SKM-1 (cell line): Measurements from ENCODE around the gene FAM50B.
"Not testable (repeated sequence)": the region's sequence is repeated elsewhere in the genome, so short reads cannot be mapped to it uniquely, and the experiment has no call there.

ENCODE experiments used
- DNase-seq: peaks from one replicate; lab custom pipeline; 2025; ENCODE audit not compliant: unreplicated experiment; lab: John Stamatoyannopoulos, UW

FAM50B gene

GRCh38 chr6:3847521-3847920 is 1.7 kb upstream of the FAM50B start:
- no peak for DNase-seq

GRCh38 chr6:3848380-3848779 is 793 bp upstream of the FAM50B start:
- no peak for DNase-seq

DNA sequence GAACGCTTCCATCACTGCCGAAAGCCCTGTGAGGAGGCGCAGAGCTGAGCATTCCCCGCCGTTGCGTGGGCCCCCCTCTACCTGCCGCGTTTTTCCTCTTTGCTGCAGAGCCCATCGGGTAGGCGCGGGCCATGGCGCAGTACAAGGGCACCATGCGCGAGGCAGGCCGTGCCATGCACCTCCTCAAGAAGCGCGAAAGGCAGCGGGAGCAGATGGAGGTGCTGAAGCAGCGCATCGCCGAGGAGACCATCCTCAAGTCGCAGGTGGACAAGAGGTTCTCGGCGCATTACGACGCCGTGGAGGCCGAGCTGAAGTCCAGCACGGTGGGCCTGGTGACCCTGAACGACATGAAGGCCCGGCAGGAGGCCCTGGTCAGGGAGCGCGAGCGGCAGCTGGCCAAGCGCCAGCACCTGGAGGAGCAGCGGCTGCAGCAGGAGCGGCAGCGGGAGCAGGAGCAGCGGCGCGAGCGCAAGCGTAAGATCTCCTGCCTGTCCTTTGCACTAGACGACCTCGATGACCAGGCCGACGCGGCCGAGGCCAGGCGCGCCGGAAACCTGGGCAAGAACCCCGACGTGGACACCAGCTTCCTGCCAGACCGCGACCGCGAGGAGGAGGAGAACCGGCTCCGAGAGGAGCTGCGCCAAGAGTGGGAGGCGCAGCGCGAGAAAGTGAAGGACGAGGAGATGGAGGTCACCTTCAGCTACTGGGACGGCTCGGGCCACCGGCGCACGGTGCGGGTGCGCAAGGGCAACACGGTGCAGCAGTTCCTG is 693 bp downstream of the FAM50B start:
- DNase-seq: no peak

DNA sequence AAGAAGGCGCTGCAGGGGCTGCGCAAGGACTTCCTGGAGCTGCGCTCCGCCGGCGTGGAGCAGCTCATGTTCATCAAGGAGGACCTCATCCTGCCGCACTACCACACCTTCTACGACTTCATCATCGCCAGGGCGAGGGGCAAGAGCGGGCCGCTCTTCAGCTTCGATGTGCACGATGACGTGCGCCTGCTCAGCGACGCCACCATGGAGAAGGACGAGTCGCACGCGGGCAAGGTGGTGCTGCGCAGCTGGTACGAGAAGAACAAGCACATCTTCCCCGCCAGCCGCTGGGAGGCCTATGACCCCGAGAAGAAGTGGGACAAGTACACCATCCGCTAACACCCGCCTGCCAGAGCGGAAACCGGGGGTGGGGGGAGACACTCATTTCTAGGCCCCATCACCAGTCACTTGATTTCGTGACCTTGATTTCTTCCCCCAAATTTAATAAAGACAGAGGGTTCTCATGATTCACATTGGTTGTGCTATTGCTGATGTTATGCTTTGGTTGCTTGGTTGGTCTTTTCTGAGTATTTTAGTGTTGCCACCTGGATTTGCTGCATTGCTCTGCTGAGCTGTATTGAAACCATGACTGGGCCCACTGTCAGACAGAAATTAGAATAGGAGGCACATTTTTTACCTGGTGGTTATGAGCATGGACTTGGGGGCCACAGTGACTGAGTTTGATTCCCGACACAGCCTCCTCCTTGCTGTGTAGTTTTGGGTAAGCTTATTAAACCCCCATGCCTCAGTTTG is 1.5 kb downstream of the FAM50B start:
- no peak for DNase-seq

DNA sequence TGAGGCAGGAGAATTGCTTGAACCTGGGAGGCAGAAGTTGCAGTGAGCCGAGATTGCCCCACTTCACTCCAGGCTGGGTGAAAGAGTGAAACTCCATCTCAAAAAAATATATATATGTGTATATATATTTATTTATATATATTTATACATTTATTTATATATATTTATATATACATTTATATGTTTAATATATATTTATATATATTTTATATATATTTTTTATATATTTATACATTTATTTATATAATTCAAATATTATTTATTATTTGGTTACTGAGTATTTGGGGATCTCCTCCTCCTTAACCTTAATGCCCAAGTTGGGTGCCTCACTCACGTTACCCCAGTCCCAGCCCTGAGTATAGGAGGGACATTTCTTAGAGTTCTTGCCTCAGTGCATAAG is 2.7 kb downstream of the FAM50B start:
- no peak for DNase-seq

GRCh38 chr6:3852391-3852790 is 3.2 kb downstream of the FAM50B start:
- no peak for DNase-seq

DNA sequence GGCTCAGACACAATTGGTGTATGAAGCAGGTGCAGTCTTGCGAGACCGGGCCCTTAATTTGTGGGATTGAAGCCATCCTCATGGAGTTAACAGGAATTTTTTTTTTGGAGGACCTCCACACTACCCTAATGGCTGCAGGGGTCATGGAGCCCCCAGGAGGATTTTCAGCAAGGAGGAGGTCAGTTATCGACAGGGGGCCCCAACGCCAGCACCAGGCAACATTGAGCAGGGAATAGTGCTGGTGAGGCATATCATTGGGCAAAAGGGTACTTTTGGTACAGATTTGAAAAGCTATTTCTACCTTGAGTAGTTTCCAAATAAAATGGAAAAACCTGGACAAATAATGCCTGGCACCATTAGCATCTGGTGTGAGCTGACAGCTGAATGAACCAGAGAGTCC is 6.7 kb downstream of the FAM50B start:
- DNase-seq: no peak

DNA sequence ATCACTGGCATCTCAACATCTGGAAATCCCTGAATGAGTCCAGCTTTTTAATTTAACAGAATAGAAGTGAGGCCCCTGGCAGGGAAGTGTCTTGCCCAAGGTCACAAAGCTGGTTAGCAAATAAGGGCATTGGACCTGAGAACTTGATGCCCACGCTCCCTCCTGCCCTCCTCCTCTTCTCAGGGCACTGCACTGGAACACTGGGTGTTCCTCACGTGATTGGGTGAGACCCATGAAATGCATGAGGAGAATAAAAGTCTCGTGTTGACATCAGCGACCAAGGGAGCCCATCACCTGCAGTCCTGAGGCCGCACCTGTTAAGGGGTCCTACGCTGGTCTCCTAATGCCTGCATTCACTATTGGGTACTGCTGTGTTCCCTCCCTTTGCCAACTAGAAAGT is 7.4 kb downstream of the FAM50B start:
- no peak for DNase-seq

GRCh38 chr6:3857468-3858456 is 8.6 kb downstream of the FAM50B start:
- no peak for DNase-seq

DNA sequence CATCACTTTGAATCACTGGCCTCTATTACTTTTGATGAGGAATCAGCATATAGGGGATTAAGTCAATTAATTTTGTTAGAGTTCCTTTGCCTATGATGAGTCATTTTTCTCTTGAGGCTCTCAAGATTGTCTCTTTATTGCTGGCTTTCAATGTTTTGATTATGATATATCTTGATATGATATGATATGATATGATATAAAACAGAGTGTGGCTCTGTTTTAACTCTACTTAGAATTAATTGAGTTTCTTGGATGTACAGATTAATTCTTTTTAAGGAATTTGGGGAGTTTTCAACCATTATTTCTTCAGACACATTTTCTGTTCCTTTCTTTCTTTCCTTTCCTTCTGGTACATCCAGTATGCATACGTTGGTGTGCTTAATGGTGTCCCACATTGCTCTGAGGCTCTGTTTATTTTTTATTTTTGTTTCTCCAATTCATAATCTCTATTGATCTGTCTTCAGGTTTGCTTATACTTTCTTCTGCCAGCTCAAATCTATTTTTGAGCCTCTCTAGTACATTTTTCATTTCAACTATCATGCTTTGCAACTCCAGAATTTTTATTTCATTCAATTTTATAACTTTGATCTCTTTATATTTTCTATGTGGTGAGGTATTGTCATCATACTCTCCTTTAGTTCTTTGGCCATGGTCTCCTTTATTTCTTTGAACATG is 10.8 kb downstream of the FAM50B start:
- no peak for DNase-seq

GRCh38 chr6:3861424-3861823 is 12.3 kb downstream of the FAM50B start:
- DNase-seq: no peak

GRCh38 chr6:3862038-3862437 is 12.9 kb downstream of the FAM50B start:
- DNase-seq: no peak

DNA sequence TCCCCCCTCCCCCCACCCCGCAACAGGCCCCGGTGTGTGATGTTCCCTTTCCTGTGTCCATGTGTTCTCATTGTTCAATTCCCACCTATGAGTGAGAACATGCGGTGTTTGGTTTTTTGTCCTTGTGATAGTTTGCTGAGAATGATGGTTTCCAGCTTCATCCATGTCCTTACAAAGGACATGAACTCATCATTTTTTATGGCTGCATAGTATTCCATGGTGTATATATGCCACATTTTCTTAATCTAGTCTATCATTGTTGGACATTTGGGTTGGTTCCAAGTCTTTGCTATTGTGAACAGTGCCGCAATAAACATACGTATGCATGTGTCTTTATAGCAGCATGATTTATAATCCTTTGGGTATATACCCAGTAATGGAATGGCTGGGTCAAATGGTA is 14.1 kb downstream of the FAM50B start:
- not testable (repeated sequence) for DNase-seq

DNA sequence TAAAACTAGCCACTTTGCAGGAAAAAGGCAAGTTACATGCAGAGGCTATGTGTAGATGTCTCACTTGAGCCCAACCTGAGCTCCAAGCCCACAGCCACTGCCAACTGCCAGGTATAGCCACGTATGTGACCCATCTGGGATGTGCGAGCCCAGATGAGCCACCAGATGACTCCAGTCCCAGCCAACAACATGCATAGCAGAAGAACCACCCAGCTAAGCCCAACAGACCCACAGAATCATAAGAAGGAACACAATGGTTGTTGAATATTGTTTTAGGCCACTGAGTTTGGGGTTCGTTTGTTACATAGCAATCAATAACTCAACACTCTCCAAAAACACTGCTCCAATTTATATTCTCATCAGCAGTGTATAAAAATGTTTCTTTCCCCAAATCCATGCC is 16.3 kb downstream of the FAM50B start:
- DNase-seq: no peak

DNA sequence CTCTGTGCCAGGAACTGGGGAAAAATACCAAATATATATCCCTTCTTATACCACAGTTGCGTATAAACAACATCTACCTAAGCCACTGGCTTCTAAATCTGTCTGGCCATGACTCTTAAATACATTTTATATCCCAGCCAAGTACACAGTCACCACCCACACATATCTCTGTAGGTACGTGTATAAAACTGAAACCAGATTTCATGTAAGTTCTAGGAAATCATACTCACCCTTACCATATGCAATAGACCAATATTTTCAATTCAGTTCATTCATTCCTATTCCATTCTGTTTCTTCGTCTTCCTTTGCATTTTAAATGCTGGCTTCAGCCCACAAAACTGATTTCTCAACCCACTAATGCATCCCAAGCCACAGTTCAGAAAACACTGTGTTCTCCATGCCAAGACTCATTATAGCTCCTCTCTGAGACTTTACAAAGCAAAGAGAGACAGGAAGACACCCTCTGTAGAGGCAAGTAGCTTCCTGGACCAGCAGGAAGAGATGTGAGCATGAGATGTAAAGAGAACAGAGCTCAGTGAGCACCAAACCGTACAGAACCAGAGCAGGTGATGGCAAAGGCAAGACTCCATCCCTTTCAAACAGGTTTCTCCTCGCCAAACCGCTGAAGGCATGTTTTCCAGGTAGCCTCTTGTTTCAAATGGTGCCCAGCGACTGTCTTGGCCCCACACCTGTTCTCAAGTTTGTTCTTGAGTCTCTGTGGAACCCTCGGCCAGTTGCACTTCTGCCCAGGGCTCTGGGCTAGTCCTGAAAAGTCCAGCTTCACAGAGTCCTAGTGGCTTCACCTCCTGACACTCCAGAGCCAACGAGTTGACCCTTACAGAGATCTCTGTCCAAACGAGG is 18.7 kb downstream of the FAM50B start:
- DNase-seq: no peak

DNA sequence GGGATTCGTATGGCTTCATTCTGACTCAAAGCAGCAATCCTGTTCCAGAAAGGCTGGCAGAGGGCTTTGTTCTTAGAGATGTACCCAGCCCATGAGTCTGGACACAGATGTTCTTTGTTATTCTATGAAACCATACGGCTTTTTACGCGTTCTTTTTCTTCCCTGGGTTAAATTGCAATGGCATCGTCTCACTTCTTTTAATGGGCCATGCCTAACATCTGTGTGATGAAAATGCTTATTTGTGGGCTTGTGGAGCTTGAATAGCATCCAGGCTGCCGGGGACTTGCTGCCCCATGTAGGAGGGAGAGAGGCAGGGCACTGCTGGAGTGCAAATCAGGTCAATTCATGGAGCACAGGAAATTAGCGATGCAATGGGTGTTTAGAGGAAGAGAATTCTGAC is 19.4 kb downstream of the FAM50B start:
- DNase-seq: no peak

DNA sequence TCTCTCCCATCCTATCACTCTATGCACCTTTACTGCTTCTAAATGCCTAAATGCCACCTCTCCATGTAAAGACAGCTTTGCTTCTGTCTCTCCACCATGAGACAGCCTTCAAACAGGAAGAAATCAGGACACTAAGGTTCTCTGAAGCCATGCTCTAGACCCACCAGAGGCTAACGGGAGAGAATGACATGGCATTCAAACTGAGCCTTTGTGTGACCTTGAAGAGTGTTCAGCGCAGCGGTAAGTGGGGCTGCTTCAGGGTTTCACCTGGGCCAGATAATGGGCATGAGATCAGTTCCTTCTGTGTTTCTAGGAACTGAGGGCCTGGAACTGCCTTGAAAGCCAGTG is 20.1 kb downstream of the FAM50B start:
- no peak for DNase-seq

DNA sequence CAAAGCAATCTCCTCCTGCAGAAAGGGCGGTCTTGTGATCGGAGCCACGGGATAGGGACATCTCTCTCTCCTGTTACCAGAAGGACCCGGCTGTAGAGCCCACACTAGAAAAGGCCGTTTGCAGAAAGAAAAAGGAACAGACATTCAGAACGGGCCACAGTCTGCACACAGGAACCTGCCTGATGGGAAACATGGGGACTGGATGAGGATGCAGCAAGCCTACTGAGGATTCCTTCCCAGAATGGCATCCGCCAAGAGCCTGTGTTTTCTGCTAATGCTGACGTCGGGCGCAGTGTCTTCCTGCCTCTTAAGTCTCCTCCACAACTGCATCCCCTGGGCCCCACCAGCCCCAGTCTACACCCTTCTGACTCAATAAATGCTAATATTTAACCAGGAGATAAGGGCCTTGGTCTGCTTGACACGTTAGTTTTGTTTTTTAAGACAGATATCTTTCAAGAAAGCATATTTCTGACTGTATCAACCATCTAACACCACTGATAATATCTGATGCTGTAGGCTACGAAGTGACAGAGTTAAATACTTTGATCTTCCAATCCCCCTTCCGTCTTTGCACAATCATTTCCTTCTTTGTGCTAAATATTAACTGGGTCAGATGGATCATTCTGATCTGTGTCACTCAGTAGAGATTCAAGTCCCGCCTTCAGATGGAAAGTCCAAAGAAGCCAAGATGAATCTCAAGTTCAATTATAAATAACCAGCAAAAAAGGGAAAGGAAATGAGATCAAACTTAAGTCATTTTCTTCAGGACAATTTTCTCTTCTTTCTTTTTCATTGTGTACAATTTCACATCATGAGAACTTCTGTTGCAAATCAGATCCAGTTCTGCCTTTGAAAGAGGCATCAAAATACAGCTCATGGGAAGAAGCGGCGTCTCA is 20.7 kb downstream of the FAM50B start:
- DNase-seq: no peak

GRCh38 chr6:3870528-3870925 is 21.4 kb downstream of the FAM50B start:
- DNase-seq: no peak
